Activated CD4-positive, alpha-beta T cell treated with anti-CD3 and anti-CD28 coated beads, Interleukin-2, amount 50 U/mL, for 24 hours (primary cell): ENCODE results near the gene ABHD10.
A peak's percentile ranks its signal among the peaks of the same experiment; 100 is the strongest.

Source experiments
- DNase-seq, 2 donors: peaks; one replicate each; pipeline ENCODE4 v3.0.0-alpha.2; 2020; ENCODE audit warnings: low read depth in 1 of 2, low spot score in 1 of 2

The ABHD10 gene

GRCh38 chr3:111978583-111979433 is at the start of gene ABHD10:
TSS of gene ABHD10 (plus strand) at chr3:111979026. CDS start at chr3:111979062, 36 bp downstream.
- peak; percentile 93 to 95 for DNase-seq

GRCh38 chr3:111929484-111929883 is 49.3 kb upstream of the ABHD10 start:
- no peak for DNase-seq

GRCh38 chr3:111932946-111933345 is 45.9 kb upstream of the ABHD10 start:
- DNase-seq: no peak

- no peak for DNase-seq
These were observed 42.5 kb upstream of the ABHD10 start for GRCh38 chr3:111936191-111936841.

DNA sequence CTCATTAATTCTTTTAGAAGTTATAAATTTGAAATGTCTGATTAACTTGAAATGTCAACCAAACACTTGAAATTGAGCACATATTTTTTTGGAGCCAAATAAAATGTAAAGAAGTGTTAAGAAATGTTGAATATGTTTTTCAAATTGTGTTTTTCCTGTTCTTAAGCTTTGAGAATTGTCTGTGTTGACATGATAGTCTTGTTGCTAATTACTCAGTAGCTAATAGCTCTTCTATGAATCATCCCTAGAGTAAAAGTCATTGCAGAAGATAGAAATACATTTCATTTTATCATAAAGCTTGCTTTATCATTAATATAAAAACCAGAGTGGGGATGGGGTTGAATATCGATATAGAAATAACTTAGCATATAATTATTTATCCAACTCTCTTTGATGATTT is 41.9 kb upstream of the ABHD10 start:
- DNase-seq: no peak

- no peak for DNase-seq
These were observed 41.0 kb upstream of the ABHD10 start for GRCh38 chr3:111937871-111938270.

DNA sequence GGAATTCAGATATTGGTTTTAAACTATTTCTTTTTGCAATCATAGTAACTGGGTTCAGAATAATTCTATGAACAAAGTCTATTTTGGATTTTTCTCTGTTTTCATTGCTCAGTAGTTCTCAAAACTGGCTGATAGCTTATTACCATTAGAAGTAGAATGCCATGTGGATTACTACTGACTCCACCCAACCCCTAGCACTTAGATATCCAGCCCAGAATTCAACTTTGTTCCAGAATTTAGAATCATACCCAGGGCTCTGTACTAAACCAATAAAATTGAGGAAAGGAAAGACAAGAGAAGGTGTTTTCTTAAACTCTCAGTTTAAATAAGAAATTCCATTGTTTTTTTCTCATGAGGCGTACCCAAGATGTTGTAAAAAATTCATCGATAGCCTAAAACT is 39.0 kb upstream of the ABHD10 start:
- no peak for DNase-seq

- DNase-seq: no peak
These were observed 35.3 kb upstream of the ABHD10 start for GRCh38 chr3:111943533-111943932.

DNA sequence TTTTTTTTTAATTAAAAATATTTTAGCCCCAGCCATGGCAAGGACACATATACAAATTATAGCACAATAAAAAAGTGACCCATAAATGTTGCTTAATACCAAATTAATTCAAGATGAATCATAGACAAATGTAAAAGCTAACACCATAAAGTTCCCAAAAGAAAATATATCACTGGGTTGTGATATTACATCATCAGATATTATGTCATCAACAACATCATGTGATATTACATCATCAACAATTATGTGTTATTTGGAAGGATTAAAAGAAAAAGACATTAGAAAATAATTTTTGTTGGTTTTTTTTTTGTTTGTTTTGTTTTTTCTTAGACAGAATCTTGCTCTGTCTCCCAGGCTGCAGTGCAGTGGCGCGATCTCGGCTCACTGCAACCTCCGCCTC is 34.5 kb upstream of the ABHD10 start:
- no peak for DNase-seq

DNA sequence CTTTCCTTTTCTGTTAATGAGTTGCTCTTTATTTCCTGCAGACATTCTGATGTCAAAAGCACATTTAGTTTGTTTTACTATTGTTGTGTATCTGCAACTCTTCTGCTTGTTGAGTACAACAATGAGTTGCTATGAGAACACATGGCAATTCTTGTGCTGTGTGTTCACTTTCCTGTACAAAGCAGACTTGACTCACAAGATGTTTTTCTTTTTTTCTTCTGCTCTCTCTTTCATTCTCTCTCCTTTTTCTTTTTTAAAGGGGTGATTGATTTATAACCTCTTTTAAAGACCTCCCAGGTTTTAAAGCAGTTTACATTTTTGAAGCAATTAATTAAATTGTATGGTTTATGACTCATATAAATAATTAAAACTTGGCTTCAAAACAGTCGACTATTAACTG is 31.6 kb upstream of the ABHD10 start:
- no peak for DNase-seq

DNA sequence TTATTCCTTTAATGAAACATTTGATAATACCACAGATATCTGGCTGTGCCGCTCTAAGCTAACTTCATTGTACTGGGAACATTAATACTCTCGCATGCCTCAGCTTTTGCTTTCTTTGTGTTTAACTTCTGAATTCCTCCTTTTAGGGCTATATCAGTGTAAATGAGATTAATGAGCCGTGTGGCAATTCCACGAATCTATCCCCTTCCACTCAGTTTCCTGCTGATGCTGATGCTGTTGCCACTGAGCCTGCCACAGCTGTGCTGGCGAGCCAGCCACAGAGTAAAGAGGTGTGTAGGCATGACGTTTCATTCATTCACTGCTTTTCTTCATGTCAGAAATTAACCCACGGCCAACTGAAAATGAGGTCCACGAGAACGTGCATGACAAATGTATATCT is 30.0 kb upstream of the ABHD10 start:
- no peak for DNase-seq

DNA sequence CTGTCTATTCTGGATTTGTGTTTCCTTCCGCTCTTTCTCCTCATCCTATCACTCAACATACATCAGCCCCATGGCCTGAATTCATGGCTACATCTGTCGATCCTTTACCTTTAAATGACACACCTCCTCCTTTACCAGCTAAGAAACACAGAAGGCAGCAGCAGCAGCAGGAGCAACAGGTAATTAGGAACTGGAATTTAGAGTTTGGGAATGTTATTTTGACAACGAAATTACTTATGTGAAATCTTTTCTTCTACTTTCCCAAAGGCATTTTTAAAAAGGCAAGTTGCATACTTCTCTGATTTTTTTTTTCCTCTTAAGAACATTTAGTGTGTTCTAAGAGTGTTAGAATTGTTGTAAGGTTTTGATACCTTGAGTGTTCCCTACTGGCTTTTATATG is 29.1 kb upstream of the ABHD10 start:
- no peak for DNase-seq

GRCh38 chr3:111951032-111951431 is 27.8 kb upstream of the ABHD10 start:
- DNase-seq: no peak

- DNase-seq: no peak
These were observed 26.7 kb upstream of the ABHD10 start for GRCh38 chr3:111952086-111952485.

DNA sequence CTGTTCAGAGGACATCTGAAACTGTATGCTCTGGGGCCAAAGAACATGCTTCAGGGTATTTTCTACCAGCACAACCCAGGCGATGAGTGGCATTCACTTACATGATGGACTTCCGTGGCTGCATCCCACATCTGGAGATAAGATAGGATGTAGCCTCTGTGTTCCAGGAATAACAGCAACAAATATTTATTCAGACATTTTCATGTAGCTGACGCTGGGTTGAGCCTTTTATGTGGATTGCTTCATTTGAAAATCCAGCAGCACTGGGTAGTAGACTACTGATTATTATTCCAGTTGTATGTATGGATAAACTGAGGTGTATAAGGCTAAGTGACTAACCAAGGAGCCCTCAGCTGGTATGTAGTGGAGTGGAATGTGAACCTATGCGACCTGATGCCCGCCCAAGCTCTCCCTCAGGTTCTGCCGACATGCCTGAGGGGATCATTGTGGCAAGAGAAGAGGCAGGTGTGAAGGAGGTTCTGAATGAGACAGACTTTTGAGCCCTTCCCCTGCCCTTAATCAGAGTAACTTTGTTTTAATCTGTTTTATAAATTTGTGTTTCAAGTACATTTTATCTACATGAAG is 25.9 kb upstream of the ABHD10 start:
- DNase-seq: no peak

DNA sequence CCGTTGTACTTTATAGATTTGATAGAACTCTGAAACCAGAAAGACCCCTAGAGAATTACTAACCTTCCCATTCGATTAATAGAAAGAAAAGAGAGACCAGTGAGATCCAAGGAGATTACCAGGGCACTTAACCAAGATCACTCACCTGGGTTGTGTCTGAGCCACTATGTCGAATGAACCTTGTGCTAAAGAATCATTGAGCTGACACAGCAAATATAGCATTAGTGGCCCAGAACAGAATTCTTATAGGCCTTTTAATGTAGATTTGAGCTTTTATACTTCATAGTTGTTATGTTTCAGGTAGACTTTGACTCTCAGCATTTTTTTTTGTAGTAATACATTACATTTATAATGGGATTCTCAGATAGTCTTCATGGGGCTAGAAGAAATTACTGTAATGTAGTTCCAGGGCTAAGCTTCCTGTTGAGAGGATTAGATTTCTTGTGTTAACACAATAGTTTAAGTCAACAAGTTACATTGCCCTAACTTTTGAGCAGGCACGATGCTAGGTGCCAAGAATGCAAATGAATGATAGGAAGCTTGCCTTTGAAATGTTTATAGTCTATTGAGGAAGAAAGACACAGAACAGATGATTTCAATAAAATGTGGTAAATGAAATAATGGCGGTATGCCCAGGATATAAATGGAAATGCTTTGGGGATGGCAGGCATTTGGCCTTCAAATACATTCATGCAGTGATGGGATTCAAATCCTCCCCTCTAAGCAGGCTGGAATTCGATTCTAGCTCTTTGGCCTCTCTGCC is 24.4 kb upstream of the ABHD10 start:
- DNase-seq: no peak

GRCh38 chr3:111955876-111956275 is 22.9 kb upstream of the ABHD10 start:
- no peak for DNase-seq

DNA sequence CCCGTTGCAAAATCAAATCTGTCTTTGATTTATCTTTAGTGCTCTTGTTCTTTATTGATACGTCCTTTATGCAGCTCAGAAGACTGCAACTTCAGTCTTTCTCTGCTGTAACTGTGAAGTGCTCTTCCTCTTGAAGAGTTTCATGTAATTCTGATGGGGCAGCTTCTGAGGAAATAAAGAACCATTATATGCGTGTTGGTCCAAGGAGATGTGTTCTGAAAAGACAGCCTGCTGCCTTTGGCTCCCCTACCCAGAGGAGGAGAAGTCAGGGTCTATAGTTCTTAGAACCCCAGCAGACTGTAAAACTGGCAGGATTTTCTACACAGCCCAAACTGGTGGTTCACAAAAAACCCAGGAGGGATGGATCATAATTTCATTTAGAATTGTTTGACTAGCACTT is 22.4 kb upstream of the ABHD10 start:
- no peak for DNase-seq

DNA sequence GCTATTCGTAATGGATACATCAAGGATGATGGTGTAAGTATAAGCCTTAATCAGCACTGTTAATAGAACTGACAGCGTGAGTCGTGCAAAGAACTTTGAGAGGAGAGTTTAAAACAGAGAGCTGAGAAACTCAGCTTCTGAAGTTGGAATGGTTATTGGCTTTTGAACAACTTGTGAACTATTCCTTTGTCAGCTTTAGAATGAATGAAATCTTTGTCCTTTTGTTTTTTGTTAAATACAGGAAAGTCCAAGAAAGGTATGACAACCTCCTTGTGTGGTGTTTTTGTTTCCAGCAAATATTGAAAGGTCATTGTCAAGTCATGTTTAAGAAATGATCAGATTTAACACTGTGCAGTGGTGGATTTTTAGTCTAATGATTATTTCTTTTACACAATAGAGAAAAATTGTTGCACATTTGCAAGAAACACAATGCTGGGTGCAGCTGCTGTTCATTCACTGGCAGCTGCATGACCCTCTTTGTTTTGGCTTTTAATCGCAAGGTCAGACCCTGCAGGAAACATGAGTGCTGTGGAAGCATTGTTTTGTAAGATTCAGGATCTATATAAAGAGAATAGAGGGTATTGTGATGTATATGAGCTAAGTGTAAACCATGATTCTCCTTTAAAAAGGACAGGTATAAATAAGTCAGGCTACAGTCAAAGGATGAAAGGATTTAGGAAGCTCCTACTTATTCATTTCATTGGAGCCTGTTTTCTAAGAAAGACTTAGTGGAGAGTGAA is 21.7 kb upstream of the ABHD10 start:
- DNase-seq: no peak

DNA sequence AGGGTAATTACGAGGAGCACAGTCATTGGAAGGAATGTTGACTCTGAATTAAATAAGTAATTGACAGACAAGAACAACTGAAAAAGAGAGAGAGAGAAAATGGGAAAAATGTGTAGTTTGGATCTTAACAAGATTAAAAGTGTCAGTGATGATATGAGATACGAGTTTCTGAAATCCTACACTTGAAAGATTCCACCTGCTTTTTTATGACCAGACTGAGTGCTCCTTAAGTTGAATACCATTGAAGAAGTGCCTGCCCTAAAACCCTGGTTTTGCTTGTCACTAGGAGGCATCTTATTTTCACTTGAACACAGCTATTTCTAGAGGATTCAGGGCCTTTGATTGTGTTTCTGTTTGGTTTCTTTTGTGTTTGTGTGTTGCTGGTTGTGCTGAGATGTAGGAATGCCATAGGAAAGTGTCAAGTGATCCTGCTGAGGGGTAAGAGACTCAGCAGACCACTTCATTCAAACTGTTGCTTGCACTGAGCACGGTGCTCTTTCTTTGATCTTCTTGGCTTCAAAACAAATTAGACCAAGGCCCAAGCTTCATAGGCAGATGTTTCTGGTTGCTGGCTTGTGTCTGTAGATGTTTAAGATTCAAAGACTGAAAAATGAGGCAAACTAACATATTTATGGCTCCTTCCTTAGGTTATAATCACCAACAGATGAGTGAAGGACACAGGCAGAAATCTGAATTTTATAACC is 17.2 kb upstream of the ABHD10 start:
- DNase-seq: no peak
